ENCODE data around the gene GDAP1L1.

DNA sequence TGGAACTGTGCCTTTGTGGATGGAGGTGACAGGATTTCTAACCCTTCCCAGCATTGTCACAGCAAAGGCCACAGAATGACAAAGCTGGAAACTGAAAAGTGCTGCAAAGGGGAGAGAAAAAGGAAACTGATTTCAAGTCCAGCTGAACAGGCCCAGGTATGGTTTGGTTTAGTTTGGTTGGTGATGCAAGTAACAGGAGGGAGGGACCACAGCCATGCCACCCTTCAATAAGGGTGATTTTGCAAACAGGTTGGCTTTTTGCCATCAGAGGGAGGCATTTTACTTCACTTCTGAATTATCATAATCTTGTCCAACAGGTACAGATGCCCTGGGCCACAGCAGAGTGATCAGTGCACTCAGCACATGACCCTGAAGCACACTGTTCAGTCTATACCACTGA lies 57.3 kb downstream of the GDAP1L1 start:
- TF ChIP-seq, protein P1, sequence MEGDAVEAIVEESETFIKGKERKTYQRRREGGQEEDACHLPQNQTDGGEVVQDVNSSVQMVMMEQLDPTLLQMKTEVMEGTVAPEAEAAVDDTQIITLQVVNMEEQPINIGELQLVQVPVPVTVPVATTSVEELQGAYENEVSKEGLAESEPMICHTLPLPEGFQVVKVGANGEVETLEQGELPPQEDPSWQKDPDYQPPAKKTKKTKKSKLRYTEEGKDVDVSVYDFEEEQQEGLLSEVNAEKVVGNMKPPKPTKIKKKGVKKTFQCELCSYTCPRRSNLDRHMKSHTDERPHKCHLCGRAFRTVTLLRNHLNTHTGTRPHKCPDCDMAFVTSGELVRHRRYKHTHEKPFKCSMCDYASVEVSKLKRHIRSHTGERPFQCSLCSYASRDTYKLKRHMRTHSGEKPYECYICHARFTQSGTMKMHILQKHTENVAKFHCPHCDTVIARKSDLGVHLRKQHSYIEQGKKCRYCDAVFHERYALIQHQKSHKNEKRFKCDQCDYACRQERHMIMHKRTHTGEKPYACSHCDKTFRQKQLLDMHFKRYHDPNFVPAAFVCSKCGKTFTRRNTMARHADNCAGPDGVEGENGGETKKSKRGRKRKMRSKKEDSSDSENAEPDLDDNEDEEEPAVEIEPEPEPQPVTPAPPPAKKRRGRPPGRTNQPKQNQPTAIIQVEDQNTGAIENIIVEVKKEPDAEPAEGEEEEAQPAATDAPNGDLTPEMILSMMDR (IDR thresholded peaks at IDR 0.05; ENCODE audit: low read depth, low read length, missing input control), result no peak
- TF ChIP-seq GABPA (IDR thresholded peaks at IDR 0.05 in 1 of 2, conservative IDR thresholded peaks at IDR 0.05 in 1 of 2) (no peak), HNF4G (IDR thresholded peaks at IDR 0.05) (no peak), FOXA2 (IDR thresholded peaks at IDR 0.05) (no peak), JUND (IDR thresholded peaks at IDR 0.05) (no peak), FOXA1 (IDR thresholded peaks at IDR 0.05) (no peak), EGR1 (IDR thresholded peaks at IDR 0.05; ENCODE audit: low read depth in 2 of 2) (no peak), YY1 (IDR thresholded peaks at IDR 0.05) (no peak), TAF1 (conservative IDR thresholded peaks at IDR 0.05) (no peak)
- TF ChIP-seq, protein P2, sequence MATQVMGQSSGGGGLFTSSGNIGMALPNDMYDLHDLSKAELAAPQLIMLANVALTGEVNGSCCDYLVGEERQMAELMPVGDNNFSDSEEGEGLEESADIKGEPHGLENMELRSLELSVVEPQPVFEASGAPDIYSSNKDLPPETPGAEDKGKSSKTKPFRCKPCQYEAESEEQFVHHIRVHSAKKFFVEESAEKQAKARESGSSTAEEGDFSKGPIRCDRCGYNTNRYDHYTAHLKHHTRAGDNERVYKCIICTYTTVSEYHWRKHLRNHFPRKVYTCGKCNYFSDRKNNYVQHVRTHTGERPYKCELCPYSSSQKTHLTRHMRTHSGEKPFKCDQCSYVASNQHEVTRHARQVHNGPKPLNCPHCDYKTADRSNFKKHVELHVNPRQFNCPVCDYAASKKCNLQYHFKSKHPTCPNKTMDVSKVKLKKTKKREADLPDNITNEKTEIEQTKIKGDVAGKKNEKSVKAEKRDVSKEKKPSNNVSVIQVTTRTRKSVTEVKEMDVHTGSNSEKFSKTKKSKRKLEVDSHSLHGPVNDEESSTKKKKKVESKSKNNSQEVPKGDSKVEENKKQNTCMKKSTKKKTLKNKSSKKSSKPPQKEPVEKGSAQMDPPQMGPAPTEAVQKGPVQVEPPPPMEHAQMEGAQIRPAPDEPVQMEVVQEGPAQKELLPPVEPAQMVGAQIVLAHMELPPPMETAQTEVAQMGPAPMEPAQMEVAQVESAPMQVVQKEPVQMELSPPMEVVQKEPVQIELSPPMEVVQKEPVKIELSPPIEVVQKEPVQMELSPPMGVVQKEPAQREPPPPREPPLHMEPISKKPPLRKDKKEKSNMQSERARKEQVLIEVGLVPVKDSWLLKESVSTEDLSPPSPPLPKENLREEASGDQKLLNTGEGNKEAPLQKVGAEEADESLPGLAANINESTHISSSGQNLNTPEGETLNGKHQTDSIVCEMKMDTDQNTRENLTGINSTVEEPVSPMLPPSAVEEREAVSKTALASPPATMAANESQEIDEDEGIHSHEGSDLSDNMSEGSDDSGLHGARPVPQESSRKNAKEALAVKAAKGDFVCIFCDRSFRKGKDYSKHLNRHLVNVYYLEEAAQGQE (IDR thresholded peaks at IDR 0.05), result no peak
- TF ChIP-seq, protein P3, sequence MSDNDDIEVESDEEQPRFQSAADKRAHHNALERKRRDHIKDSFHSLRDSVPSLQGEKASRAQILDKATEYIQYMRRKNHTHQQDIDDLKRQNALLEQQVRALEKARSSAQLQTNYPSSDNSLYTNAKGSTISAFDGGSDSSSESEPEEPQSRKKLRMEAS (IDR thresholded peaks at IDR 0.05), result no peak
